ENCODE results near the gene IER3IP1.

Gene IER3IP1

DNA sequence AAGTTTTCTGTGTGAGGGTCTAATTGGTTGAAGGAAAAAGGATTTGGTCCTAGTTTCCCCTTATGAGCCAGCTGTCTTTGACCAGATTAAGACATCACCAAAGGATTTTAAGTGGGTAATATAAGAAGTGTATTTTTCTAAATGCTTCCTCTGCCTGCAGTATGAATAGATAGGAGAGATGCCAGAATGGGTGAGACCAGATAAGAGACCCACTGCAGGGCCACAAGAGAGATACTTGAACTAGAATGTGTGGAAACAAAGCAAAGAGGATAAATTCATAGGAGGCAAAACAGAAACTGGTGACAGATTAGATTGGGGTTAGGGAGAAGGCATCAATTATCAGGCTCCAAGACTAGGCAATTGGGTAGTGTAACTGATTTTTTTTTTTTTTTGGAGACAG lies 24.7 kb downstream of the IER3IP1 start:
- no peak overlapping the region for H3K23ac ChIP-seq (ENCODE audit: low read length)
- H3K79me2 ChIP-seq (ENCODE audit: control insufficient read depth, insufficient read depth, low read length) = peaks cover 17% of the 10 kb centered on the region
- no peak overlapping the region for H2BK15ac ChIP-seq (replicated peaks; ENCODE audit: low read depth)
- peaks cover 7% of the 10 kb centered on the region for H3K79me1 ChIP-seq (ENCODE audit: low read length)
- H3K56ac ChIP-seq (ENCODE audit: low read length) = no peak overlapping the region
- H3K4me3 ChIP-seq (ENCODE audit: low read length) = no peak overlapping the region
- H3K27me3 ChIP-seq (ENCODE audit: insufficient read depth, low read length, poor library complexity) = no peaks in the 10 kb centered on the region
- H3K4me1 ChIP-seq (ENCODE audit: control insufficient read depth, low read depth, low read length) = no peaks in the 10 kb centered on the region
- H3K9ac ChIP-seq (ENCODE audit: low read length) = peak overlapping the region; percentile 98
- H2BK120ac ChIP-seq (ENCODE audit: low read depth, low read length) = no peak overlapping the region
- H3K4ac ChIP-seq (ENCODE audit: low read depth, low read length) = no peak overlapping the region
- no peak overlapping the region for H3K4me2 ChIP-seq (ENCODE audit: low read length)
- peak; percentile 35 for DNase-seq
- H2BK5ac ChIP-seq (ENCODE audit: low read length) = no peak overlapping the region
- H3K18ac ChIP-seq (ENCODE audit: low read length) = no peak overlapping the region
- H4K8ac ChIP-seq (ENCODE audit: low read depth, low read length) = no peak overlapping the region
- H2AK5ac ChIP-seq (ENCODE audit: low read length) = no peak overlapping the region
- H3K36me3 ChIP-seq (ENCODE audit: control insufficient read depth, insufficient read depth, low read length) = no peaks in the 10 kb centered on the region
- no peak overlapping the region for H4K5ac ChIP-seq (ENCODE audit: low read length)
- no peak overlapping the region for H3K27ac ChIP-seq (ENCODE audit: low read depth, low read length)

DNA sequence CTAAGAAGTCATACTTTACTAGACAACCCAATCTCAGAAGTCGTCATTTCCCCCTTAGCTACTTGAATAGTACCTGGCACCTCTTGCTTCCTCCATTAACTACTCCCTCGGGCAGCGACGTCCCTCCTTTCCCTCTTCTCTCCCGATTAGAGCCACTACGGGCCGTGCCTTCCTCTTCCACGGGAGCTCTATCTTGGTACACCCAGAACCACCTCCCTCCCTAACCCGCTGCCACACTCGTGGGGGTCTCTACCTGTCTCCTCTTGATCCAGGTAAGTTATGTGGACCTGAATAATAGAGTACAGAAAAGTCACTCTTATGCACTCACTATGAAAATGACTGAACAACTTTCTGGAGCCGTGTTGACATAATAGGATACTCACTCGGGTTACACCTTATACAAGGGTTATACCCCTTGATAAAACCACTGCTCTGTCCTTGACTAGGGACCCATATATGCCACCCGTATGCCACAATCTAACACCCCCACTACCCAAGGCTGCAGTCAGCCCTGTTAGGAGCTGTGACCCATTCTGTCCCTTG lies 25.3 kb downstream of the IER3IP1 start:
- Histone ChIP-seq H3K9ac (ENCODE audit: low read length) (peak overlapping the region; percentile 98), H4K8ac (ENCODE audit: low read depth, low read length) (peak overlapping the region; percentile 91), H2BK120ac (ENCODE audit: low read depth, low read length) (no peak overlapping the region), H3K79me1 (ENCODE audit: low read length) (peaks cover 7% of the 10 kb centered on the region), H2BK15ac (replicated peaks; ENCODE audit: low read depth) (no peak overlapping the region), H3K27me3 (ENCODE audit: insufficient read depth, low read length, poor library complexity) (no peaks in the 10 kb centered on the region), H2AK5ac (ENCODE audit: low read length) (peak overlapping the region; percentile 34), H3K4me3 (ENCODE audit: low read length) (peak overlapping the region; percentile 93), H3K4me2 (ENCODE audit: low read length) (peak overlapping the region; percentile 88), H3K36me3 (ENCODE audit: control insufficient read depth, insufficient read depth, low read length) (no peaks in the 10 kb centered on the region), H3K56ac (ENCODE audit: low read length) (peak overlapping the region; percentile 96), H3K4ac (ENCODE audit: low read depth, low read length) (no peak overlapping the region), H2BK5ac (ENCODE audit: low read length) (peak overlapping the region; percentile 9), H3K27ac (ENCODE audit: low read depth, low read length) (peak overlapping the region; percentile 71), H3K18ac (ENCODE audit: low read length) (peak overlapping the region; percentile 72), H3K79me2 (ENCODE audit: control insufficient read depth, insufficient read depth, low read length) (peaks cover 22% of the 10 kb centered on the region), H3K4me1 (ENCODE audit: control insufficient read depth, low read depth, low read length) (no peaks in the 10 kb centered on the region), H4K5ac (ENCODE audit: low read length) (no peak overlapping the region), H3K23ac (ENCODE audit: low read length) (peak overlapping the region; percentile 51)
- DNase-seq = no peak
- no CpG with 5 or more reads among the region's 13 CpGs for WGBS (ENCODE audit: extremely low coverage, insufficient coverage, low lambda C conversion rate)

DNA sequence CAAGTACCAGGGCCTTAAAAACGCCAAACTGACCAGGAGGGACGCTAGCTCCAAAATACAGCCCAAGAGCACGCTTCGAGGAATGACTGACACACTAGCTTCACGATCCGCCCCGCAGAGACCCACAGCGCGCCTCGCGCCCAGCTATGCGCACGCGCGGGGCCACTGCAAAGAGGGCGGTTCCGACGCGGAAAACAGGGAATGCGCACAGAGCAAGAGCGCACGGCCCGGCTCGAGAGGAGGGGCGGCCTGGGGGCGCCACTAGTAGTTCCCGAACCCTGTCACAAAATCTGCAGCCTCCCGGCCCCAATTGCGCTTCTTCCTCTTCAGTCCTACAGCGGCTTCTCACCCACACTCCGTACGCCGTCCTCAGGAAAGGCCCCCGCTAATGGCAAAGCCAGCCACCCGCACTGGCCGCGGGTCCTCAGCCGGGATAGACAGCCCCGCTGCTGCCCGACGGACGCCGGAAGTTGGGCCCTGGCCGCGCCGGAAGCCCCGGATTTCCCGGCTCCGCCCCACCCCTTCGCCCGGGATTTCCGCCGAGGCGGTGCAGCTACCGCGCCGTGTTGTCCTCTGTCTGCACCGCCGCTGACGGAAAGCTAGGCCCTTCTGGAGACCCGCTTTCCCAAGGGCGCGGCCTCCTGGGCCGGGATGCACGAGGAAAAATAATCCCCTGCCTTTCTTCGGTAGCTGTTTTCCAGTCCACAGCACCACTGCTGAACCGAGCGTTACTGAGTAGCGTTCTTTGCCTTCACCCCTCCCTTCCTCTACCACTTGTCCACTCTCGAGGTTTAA lies 25.9 kb downstream of the IER3IP1 start, which contains the start of gene HDHD2:
TSS of gene HDHD2 (minus strand) at position 472 of the 795 bp plus-strand sequence. CDS start 14,061 bp downstream, outside the sequence.
- H2BK5ac ChIP-seq (ENCODE audit: low read length) = peak within 1 kb of the TSS; percentile 79
- peak within 1 kb of the TSS; percentile 51 for H3K23ac ChIP-seq (ENCODE audit: low read length)
- peak within 1 kb of the TSS; percentile 88 for H3K4me2 ChIP-seq (ENCODE audit: low read length)
- peak within 1 kb of the TSS; percentile 91 for H4K8ac ChIP-seq (ENCODE audit: low read depth, low read length)
- H3K4ac ChIP-seq (ENCODE audit: low read depth, low read length) = peak within 1 kb of the TSS; percentile 61
- peak within 1 kb of the TSS; percentile 71 for H3K27ac ChIP-seq (ENCODE audit: low read depth, low read length)
- peak within 1 kb of the TSS; percentile 72 for H3K18ac ChIP-seq (ENCODE audit: low read length)
- peak within 1 kb of the TSS; percentile 93 for H3K4me3 ChIP-seq (ENCODE audit: low read length)
- H2AK5ac ChIP-seq (ENCODE audit: low read length) = peak within 1 kb of the TSS; percentile 34
- peak within 1 kb of the TSS; percentile 98 for H3K9ac ChIP-seq (ENCODE audit: low read length)
- no peak within 1 kb of the TSS for H4K5ac ChIP-seq (ENCODE audit: low read length)
- no peaks in the 10 kb centered on the region for H3K36me3 ChIP-seq (ENCODE audit: control insufficient read depth, insufficient read depth, low read length)
- peak; percentile 86 for DNase-seq
- H3K79me2 ChIP-seq (ENCODE audit: control insufficient read depth, insufficient read depth, low read length) = peaks cover 23% of the 10 kb centered on the region
- peak within 1 kb of the TSS; percentile 96 for H3K56ac ChIP-seq (ENCODE audit: low read length)
- no CpG with 5 or more reads among the region's 70 CpGs for WGBS (ENCODE audit: extremely low coverage, insufficient coverage, low lambda C conversion rate)
- H3K4me1 ChIP-seq (ENCODE audit: control insufficient read depth, low read depth, low read length) = no peaks in the 10 kb centered on the region
- H3K27me3 ChIP-seq (ENCODE audit: insufficient read depth, low read length, poor library complexity) = no peaks in the 10 kb centered on the region
- no peak within 1 kb of the TSS for H2BK15ac ChIP-seq (replicated peaks; ENCODE audit: low read depth)
- peaks cover 7% of the 10 kb centered on the region for H3K79me1 ChIP-seq (ENCODE audit: low read length)
- H2BK120ac ChIP-seq (ENCODE audit: low read depth, low read length) = no peak within 1 kb of the TSS

DNA sequence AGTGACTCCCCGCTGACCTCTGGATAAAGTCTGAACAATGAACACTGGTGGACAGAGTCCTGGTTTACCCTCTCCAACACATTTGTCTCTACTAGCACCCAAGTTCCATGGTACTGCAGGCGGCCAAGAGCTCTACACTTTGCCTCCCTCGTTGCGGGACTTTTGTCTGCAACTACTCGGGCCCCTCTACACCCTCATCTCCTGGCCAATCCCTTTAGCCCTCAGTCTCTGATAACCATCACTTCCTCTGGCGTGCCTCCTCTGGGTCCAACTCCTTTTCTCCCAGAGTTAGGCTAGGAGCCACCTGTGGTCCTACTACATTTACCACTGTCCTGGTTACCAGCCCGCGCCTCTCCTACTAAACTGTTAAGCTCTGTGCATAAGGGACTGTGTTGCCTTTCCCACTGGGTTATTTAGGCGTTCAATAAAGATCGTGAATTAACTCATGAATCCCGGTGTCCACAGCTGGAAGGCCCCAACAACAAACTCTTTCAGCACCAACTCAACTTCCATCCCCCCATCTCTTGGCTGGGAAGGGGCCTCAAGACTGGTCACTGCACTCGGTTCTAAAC lies 26.6 kb downstream of the IER3IP1 start:
- WGBS (ENCODE audit: extremely low coverage, insufficient coverage, low lambda C conversion rate) = no CpG with 5 or more reads among the region's 12 CpGs
- Histone ChIP-seq H2BK5ac (ENCODE audit: low read length) (peak overlapping the region; percentile 47), H3K18ac (ENCODE audit: low read length) (no peak overlapping the region), H3K56ac (ENCODE audit: low read length) (peak overlapping the region; percentile 93), H3K36me3 (ENCODE audit: control insufficient read depth, insufficient read depth, low read length) (no peaks in the 10 kb centered on the region), H3K4me2 (ENCODE audit: low read length) (peak overlapping the region; percentile 59), H2BK120ac (ENCODE audit: low read depth, low read length) (no peak overlapping the region), H2AK5ac (ENCODE audit: low read length) (no peak overlapping the region), H3K9ac (ENCODE audit: low read length) (peak overlapping the region; percentile 90), H4K8ac (ENCODE audit: low read depth, low read length) (no peak overlapping the region), H3K4me3 (ENCODE audit: low read length) (peak overlapping the region; percentile 58), H3K4ac (ENCODE audit: low read depth, low read length) (no peak overlapping the region), H3K23ac (ENCODE audit: low read length) (no peak overlapping the region), H3K79me2 (ENCODE audit: control insufficient read depth, insufficient read depth, low read length) (peaks cover 27% of the 10 kb centered on the region), H2BK15ac (replicated peaks; ENCODE audit: low read depth) (no peak overlapping the region), H3K4me1 (ENCODE audit: control insufficient read depth, low read depth, low read length) (no peaks in the 10 kb centered on the region), H4K5ac (ENCODE audit: low read length) (no peak overlapping the region), H3K79me1 (ENCODE audit: low read length) (peaks cover 9% of the 10 kb centered on the region), H3K27ac (ENCODE audit: low read depth, low read length) (peak overlapping the region; percentile 71), H3K27me3 (ENCODE audit: insufficient read depth, low read length, poor library complexity) (no peaks in the 10 kb centered on the region)
- DNase-seq = peak; percentile 50

DNA sequence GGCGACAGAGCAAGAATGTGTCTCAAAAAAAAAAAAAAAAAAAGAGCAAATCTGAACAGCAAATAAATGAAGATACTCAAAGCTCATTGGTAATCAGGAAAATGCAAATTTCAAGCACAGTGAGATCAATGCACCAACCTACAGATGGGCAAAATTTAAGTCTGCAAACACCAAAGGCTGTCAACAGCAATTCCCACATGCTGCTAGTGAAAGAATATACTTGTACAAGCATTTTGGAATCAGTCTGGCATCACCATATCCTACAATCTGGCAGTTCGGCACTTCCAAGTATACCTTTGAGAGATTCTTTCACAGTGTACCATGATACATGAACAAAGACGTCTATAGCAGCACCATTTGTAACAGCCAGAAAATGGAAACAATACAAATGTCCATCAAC lies 30.0 kb downstream of the IER3IP1 start:
- Histone ChIP-seq H3K79me1 (ENCODE audit: low read length) (peaks cover 20% of the 10 kb centered on the region), H3K4me3 (ENCODE audit: low read length) (no peak overlapping the region), H4K5ac (ENCODE audit: low read length) (no peak overlapping the region), H2BK120ac (ENCODE audit: low read depth, low read length) (no peak overlapping the region), H2AK5ac (ENCODE audit: low read length) (no peak overlapping the region), H3K79me2 (ENCODE audit: control insufficient read depth, insufficient read depth, low read length) (peaks cover 38% of the 10 kb centered on the region), H3K27me3 (ENCODE audit: insufficient read depth, low read length, poor library complexity) (no peaks in the 10 kb centered on the region), H3K36me3 (ENCODE audit: control insufficient read depth, insufficient read depth, low read length) (no peaks in the 10 kb centered on the region), H2BK15ac (replicated peaks; ENCODE audit: low read depth) (no peak overlapping the region), H3K4ac (ENCODE audit: low read depth, low read length) (no peak overlapping the region), H3K4me2 (ENCODE audit: low read length) (no peak overlapping the region), H2BK5ac (ENCODE audit: low read length) (no peak overlapping the region), H3K23ac (ENCODE audit: low read length) (no peak overlapping the region), H3K27ac (ENCODE audit: low read depth, low read length) (no peak overlapping the region), H4K8ac (ENCODE audit: low read depth, low read length) (no peak overlapping the region), H3K56ac (ENCODE audit: low read length) (no peak overlapping the region), H3K4me1 (ENCODE audit: control insufficient read depth, low read depth, low read length) (no peaks in the 10 kb centered on the region), H3K18ac (ENCODE audit: low read length) (no peak overlapping the region), H3K9ac (ENCODE audit: low read length) (no peak overlapping the region)
- no peak for DNase-seq
- WGBS (ENCODE audit: extremely low coverage, insufficient coverage, low lambda C conversion rate) = no CpG with 5 or more reads among the region's 3 CpGs

All from mesendoderm (in vitro differentiated cells).